ENCODE measurements around the gene TNS3.
"Not testable (repeated sequence)": the region's sequence is repeated elsewhere in the genome, so short reads cannot be mapped to it uniquely, and the experiment has no call there.

TNS3 gene

GRCh38 chr7:47604496-47604890 is 22.6 kb upstream of the TNS3 start:
- H3K27ac ChIP-seq: no peak overlapping the region
- TF ChIP-seq, protein P1, sequence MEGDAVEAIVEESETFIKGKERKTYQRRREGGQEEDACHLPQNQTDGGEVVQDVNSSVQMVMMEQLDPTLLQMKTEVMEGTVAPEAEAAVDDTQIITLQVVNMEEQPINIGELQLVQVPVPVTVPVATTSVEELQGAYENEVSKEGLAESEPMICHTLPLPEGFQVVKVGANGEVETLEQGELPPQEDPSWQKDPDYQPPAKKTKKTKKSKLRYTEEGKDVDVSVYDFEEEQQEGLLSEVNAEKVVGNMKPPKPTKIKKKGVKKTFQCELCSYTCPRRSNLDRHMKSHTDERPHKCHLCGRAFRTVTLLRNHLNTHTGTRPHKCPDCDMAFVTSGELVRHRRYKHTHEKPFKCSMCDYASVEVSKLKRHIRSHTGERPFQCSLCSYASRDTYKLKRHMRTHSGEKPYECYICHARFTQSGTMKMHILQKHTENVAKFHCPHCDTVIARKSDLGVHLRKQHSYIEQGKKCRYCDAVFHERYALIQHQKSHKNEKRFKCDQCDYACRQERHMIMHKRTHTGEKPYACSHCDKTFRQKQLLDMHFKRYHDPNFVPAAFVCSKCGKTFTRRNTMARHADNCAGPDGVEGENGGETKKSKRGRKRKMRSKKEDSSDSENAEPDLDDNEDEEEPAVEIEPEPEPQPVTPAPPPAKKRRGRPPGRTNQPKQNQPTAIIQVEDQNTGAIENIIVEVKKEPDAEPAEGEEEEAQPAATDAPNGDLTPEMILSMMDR (IDR thresholded peaks at IDR 0.05; ENCODE audit: low read depth, low read length): no peak
- no peaks in the 10 kb centered on the region for H3K27me3 ChIP-seq (ENCODE audit: insufficient read depth, low read depth, severe bottlenecking)
- no peak for DNase-seq
- no peaks in the 10 kb centered on the region for H3K9me3 ChIP-seq (ENCODE audit: severe bottlenecking)
- no peaks in the 10 kb centered on the region for H3K36me3 ChIP-seq
- no peak overlapping the region for H3K4me3 ChIP-seq (ENCODE audit: low read depth, low read length)

DNA sequence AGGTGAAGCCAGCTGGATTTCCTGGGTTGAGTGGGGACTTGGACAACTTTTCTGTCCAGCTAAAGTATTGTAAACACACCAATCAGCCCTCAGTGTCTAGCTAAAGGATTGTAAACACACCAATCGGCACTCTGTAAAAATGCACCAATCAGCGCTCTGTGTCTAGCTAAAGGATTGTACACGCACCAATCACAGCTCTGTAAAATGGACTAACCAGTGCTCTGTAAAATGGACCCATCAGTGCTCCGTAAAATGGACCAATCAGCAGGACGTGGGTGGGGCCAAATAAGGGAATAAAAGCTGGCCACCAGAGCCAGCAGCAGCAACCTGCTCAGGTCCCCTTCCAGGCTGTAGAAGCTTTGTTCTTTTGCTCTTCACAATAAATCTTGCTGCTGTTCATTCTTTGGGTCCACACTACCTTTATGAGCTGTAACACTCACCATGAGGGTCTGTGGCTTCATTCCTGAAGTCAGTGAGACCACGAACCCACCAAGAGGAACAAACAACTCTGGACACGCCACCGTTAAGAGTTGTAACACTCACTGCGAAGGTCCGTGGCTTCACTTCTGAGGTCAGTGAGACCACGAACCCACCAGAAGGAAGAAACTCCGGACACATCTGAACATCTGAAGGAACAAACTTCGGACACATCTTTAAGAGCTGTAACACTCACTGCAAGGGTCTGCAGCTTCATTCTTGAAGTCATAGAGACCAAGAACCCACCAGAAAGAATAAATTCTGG is 21.8 kb upstream of the TNS3 start:
- H3K27ac ChIP-seq; H3K27me3 ChIP-seq (ENCODE audit: insufficient read depth, low read depth, severe bottlenecking); H3K9me3 ChIP-seq (ENCODE audit: severe bottlenecking); H3K36me3 ChIP-seq; H3K4me3 ChIP-seq (ENCODE audit: low read depth, low read length); DNase-seq: not testable (repeated sequence)

DNA sequence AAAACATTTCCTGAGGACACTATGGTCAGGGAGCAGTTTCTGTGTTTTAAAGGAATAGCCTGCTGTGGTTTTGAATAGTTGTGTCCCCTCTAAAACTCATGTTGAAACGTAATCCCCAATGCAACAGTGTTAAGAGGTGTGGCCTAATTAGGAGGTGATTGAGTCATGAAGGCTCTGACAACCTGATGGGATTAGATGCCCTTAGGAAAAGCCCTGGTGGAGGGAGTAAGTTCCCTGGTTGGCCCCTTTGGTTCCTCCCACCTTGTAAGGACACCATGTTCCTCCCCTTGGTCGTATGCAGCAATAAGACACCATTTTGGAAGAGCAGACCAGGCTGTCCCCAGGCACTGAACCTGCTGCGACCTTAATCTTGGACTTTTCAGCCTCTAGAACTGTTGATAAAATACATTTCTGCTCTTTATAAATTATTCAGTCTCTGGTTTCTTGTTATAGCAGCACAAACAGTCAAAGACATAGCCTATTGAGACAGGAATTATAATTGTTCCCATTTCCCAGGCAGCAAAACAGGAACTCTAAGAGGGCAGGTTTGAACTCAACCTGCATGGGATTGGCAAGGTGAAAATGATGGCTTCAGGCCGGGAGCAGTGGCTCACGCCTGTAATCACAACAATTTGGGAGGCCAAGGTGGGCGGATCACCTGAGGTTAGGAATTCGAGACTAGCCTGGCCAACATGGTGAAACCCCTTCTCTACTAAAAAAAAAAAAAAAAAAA is 20.5 kb upstream of the TNS3 start:
- Histone ChIP-seq H3K9me3 (ENCODE audit: severe bottlenecking) (peaks cover 4% of the 10 kb centered on the region), H3K27me3 (ENCODE audit: insufficient read depth, low read depth, severe bottlenecking) (no peaks in the 10 kb centered on the region), H3K27ac (no peak overlapping the region), H3K4me3 (ENCODE audit: low read depth, low read length) (no peak overlapping the region), H3K36me3 (no peaks in the 10 kb centered on the region)
- TF ChIP-seq, protein P1 (IDR thresholded peaks at IDR 0.05; ENCODE audit: low read depth, low read length): no peak
- DNase-seq: no peak

GRCh38 chr7:47601881-47602249 is 20.0 kb upstream of the TNS3 start:
- H3K36me3 ChIP-seq: no peaks in the 10 kb centered on the region
- H3K9me3 ChIP-seq (ENCODE audit: severe bottlenecking): peaks cover 8% of the 10 kb centered on the region
- TF ChIP-seq, protein P1 (IDR thresholded peaks at IDR 0.05; ENCODE audit: low read depth, low read length): no peak
- H3K4me3 ChIP-seq (ENCODE audit: low read depth, low read length): no peak overlapping the region
- no peak for DNase-seq
- H3K27ac ChIP-seq: no peak overlapping the region
- H3K27me3 ChIP-seq (ENCODE audit: insufficient read depth, low read depth, severe bottlenecking): no peaks in the 10 kb centered on the region

- Histone ChIP-seq H3K9me3 (ENCODE audit: severe bottlenecking) (peaks cover 14% of the 10 kb centered on the region), H3K4me3 (ENCODE audit: low read depth, low read length) (no peak overlapping the region), H3K27ac (no peak overlapping the region), H3K36me3 (no peaks in the 10 kb centered on the region), H3K27me3 (ENCODE audit: insufficient read depth, low read depth, severe bottlenecking) (no peaks in the 10 kb centered on the region)
- DNase-seq: no peak
- TF ChIP-seq, protein P1 (IDR thresholded peaks at IDR 0.05; ENCODE audit: low read depth, low read length): no peak
Measured at GRCh38 chr7:47601119-47601880, 19.4 kb upstream of the TNS3 start.
